GM20000 (cell line): ENCODE data around the gene MRPS10.

Experiments used
- DNase-seq: peaks from one replicate; pipeline ENCODE4 v3.0.0; 2012; ENCODE audit warnings: low spot score
- CTCF ChIP-seq: IDR thresholded peaks from 2 replicates; pipeline ENCODE4 v1.5.1; 2012; ENCODE audit warnings: mild to moderate bottlenecking, control low read depth; ENCODE audit errors: extremely low read depth, missing control alignments

The MRPS10 gene

GRCh38 chr6:42185597-42185996 is 32.1 kb downstream of the MRPS10 start:
- TF ChIP-seq CTCF, result no peak
- no peak for DNase-seq

DNA sequence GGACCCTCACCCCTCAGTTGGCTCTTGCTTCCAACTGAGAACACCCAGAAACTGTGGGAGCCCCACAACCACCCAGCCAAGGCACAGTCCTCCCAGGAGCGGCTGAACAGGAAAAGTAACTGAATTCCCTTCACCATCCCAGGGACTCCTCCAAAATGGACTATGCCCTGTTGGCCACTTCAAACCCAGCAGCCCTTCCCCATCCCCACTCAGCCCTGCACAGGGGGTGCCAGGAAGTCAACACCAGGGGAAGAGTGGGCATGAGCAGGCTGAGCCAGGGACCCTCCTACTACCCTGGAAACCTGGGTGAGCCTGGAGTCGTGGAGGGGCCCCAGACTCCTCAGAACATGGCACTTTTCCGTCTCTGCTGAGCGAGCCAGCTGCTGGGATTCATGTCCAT is 33.2 kb downstream of the MRPS10 start:
- no peak for TF ChIP-seq CTCF
- DNase-seq, result no peak

DNA sequence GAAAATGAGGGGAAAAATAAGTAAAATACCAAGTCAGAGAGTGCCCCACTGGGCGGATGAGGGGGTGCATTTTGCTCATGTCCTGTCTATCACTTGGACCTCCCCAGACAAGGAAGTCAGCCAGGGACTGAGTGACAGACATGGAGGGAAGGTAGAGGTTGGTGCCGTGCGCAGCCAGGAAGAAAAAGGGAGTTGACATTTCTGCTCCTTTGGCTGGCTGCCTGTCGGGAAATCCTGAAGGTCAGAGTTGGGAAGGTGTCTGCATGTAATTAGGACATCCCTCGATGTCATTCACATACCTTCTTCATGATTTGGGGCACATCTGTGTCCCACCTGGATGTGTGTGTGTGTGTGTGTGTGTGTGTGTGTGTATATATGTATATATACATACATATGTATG is 35.6 kb downstream of the MRPS10 start:
- DNase-seq, result no peak
- no peak for TF ChIP-seq CTCF

GRCh38 chr6:42179945-42180313 is 37.7 kb downstream of the MRPS10 start:
- TF ChIP-seq CTCF, result no peak

GRCh38 chr6:42179261-42179944 is 38.3 kb downstream of the MRPS10 start:
- DNase-seq, result no peak
- no peak for TF ChIP-seq CTCF

More at GRCh38 chr6:42179945-42180313, 37.7 kb downstream of the MRPS10 start:
- no peak for DNase-seq

- DNase-seq, result no peak
Measured at GRCh38 chr6:42177514-42178364, 39.9 kb downstream of the MRPS10 start.

More at GRCh38 chr6:42177514-42178364, 39.9 kb downstream of the MRPS10 start:
- no peak for TF ChIP-seq CTCF
